ENCODE measurements around the gene BECN2.
"Not testable (repeated sequence)": the region's sequence is repeated elsewhere in the genome, so short reads cannot be mapped to it uniquely, and the experiment has no call there.

The BECN2 gene

GRCh38 chr1:241979071-241979470 is 21.5 kb downstream of the BECN2 start:
- no peak for DNase-seq (ENCODE audit: low read depth)

GRCh38 chr1:241979926-241980325 is 22.4 kb downstream of the BECN2 start:
- no peak for DNase-seq (ENCODE audit: low read depth)

- DNase-seq (ENCODE audit: low read depth): peak; percentile 32
Measured at GRCh38 chr1:241985787-241986186, 28.2 kb downstream of the BECN2 start.

GRCh38 chr1:241988389-241988930 is 30.9 kb downstream of the BECN2 start:
- DNase-seq (ENCODE audit: low read depth): not testable (repeated sequence)

GRCh38 chr1:241990040-241990439 is 32.5 kb downstream of the BECN2 start:
- DNase-seq (ENCODE audit: low read depth): peak; percentile 86

- DNase-seq (ENCODE audit: low read depth): no peak
Measured at GRCh38 chr1:241992734-241993133, 35.2 kb downstream of the BECN2 start.

- DNase-seq (ENCODE audit: low read depth): no peak
Measured at GRCh38 chr1:241994171-241994570, 36.6 kb downstream of the BECN2 start.

- DNase-seq (ENCODE audit: low read depth): no peak
Measured at GRCh38 chr1:241997401-241997998, 39.9 kb downstream of the BECN2 start.

GRCh38 chr1:241998412-241998921 is 40.9 kb downstream of the BECN2 start:
- DNase-seq (ENCODE audit: low read depth): peak; percentile 77

GRCh38 chr1:241999026-241999425 is 41.5 kb downstream of the BECN2 start, which contains the start of gene MAP1LC3C:
MAP1LC3C (minus strand) TSS chr1:241999098; CDS start chr1:241999008, 90 bp downstream.
- no peak for DNase-seq (ENCODE audit: low read depth)

- no peak for DNase-seq (ENCODE audit: low read depth)
Measured at GRCh38 chr1:242000434-242000833, 42.9 kb downstream of the BECN2 start.

- peak; percentile 55 for DNase-seq (ENCODE audit: low read depth)
Measured at GRCh38 chr1:242002072-242002471, 44.5 kb downstream of the BECN2 start.

GRCh38 chr1:242002510-242002909 is 44.9 kb downstream of the BECN2 start:
- DNase-seq (ENCODE audit: low read depth): peak; percentile 54

GRCh38 chr1:242004751-242005495 is 47.4 kb downstream of the BECN2 start:
- no peak for DNase-seq (ENCODE audit: low read depth)

- no peak for DNase-seq (ENCODE audit: low read depth)
Measured at GRCh38 chr1:242005866-242006535, 48.4 kb downstream of the BECN2 start.

- DNase-seq (ENCODE audit: low read depth): no peak
Measured at GRCh38 chr1:242006976-242007375, 49.4 kb downstream of the BECN2 start.

All from fibroblast of gingiva (primary cell).